ENCODE data around the gene PRKAG3. TPM values are rescaled to one million over a fixed set of nuclear protein-coding genes. Genes with fewer than 3 reads are reported as not detected.
"Not testable (repeated sequence)": the region's sequence is repeated elsewhere in the genome, so short reads cannot be mapped to it uniquely, and the experiment has no call there.

Gene PRKAG3
- total and polyA plus RNA-seq, 7 experiments from 2014 or later: not detected

- POLR2A ChIA-PET: no interaction called here
- ATAC-seq (no peak), DNase-seq (no peak)
- Histone ChIP-seq H3K4me1 (ENCODE audit: control insufficient read depth in 2 of 2, insufficient read depth in 2 of 2, low read length in 2 of 2) (no peaks in the 10 kb centered on the region), H3K9me3 (ENCODE audit: control insufficient read depth in 2 of 3, low read length in 3 of 3) (no peaks in the 10 kb centered on the region), H3K36me3 (ENCODE audit: control insufficient read depth in 2 of 3, insufficient read depth in 3 of 3, low read length in 3 of 3) (no peaks in the 10 kb centered on the region), H3K27ac (ENCODE audit: low read depth, low read length) (no peak overlapping the region), H3K27me3 (ENCODE audit: control insufficient read depth in 2 of 2, insufficient read depth in 2 of 2, low read length in 2 of 2) (peaks cover 5% of the 10 kb centered on the region in 2 donors), H3K4me3 (ENCODE audit: low read length) (no peak overlapping the region)
- H3K4me1 Mint-ChIP-seq: peaks cover 0 to 11% (median 3%) of the 10 kb centered on the region in 7 donors
- H3K36me3 Mint-ChIP-seq: peaks cover 0 to 4% (median 0%) of the 10 kb centered on the region in 5 donors
- CTCF ChIA-PET: interaction anchor here (0.6 to 4.7 kb wide), 4 partner anchors 47 to 887 kb away, joined by 4 to 39 read pairs (median 6); no protein-coding TSS in a partner anchor
- H3K4me3 Mint-ChIP-seq: no peak overlapping the region
- peaks cover 0 to 4% (median 0%) of the 10 kb centered on the region in 11 donors for H3K9me3 Mint-ChIP-seq
- H3K27me3 Mint-ChIP-seq: peaks cover 39 to 52% (median 46%) of the 10 kb centered on the region in 5 donors
- intact Hi-C loops (cut with micrococcal nuclease): no loop called here
- H3K27ac Mint-ChIP-seq: no peak overlapping the region
These were observed 19.2 kb upstream of the PRKAG3 start for GRCh38 chr2:218850796-218851195.

GRCh38 chr2:218849721-218850120, 18.1 kb upstream of the PRKAG3 start:
- ChIA-PET POLR2A (no interaction called here), CTCF (interaction anchor here (0.7 to 4.7 kb wide), 2 partner anchors 49 to 515 kb away, joined by 3 to 39 read pairs; no protein-coding TSS in a partner anchor)
- intact Hi-C loops (cut with micrococcal nuclease): loop anchor here in 1 of 2 donors (5.0 to 10.0 kb wide), 2 partner anchors 545 to 662 kb away; no protein-coding TSS in a partner anchor

GRCh38 chr2:218846963-218847362, 15.4 kb upstream of the PRKAG3 start:
- H3K4me1 Mint-ChIP-seq; H3K36me3 ChIP-seq (ENCODE audit: control insufficient read depth in 2 of 3, insufficient read depth in 3 of 3, low read length in 3 of 3); H3K27ac ChIP-seq (ENCODE audit: low read depth, low read length); DNase-seq; H3K4me3 Mint-ChIP-seq; H3K27me3 ChIP-seq (ENCODE audit: control insufficient read depth in 2 of 2, insufficient read depth in 2 of 2, low read length in 2 of 2); ATAC-seq; H3K4me1 ChIP-seq (ENCODE audit: control insufficient read depth in 2 of 2, insufficient read depth in 2 of 2, low read length in 2 of 2); H3K36me3 Mint-ChIP-seq; H3K4me3 ChIP-seq (ENCODE audit: low read length); H3K27ac Mint-ChIP-seq; H3K9me3 ChIP-seq (ENCODE audit: control insufficient read depth in 2 of 3, low read length in 3 of 3): not testable (repeated sequence)
- H3K9me3 Mint-ChIP-seq: peaks cover 0 to 23% (median 4%) of the 10 kb centered on the region in 11 donors
- ChIA-PET POLR2A (interaction anchor here (0.7 to 1.2 kb wide), 2 partner anchors 17 to 51 kb away, joined by 7 read pairs; no protein-coding TSS in a partner anchor), CTCF (interaction anchor here (0.6 to 1.0 kb wide), 8 partner anchors 17 to 315 kb away, joined by 3 to 6 read pairs (median 3); partner anchors contain the start of genes BCS1L and ZNF142)
- peaks cover 16 to 36% (median 28%) of the 10 kb centered on the region in 5 donors for H3K27me3 Mint-ChIP-seq
- intact Hi-C loops (cut with micrococcal nuclease): loop anchor here (1.0 to 10.0 kb wide), 12 partner anchors 119 to 660 kb away; partner anchors contain the start of genes BCS1L (in 2 of the 2), TTLL4 (in 2 of the 2), ZNF142 (in 2 of the 2) and AAMP (in 1 of the 2)

More at GRCh38 chr2:218849721-218850120, 18.1 kb upstream of the PRKAG3 start:
- H3K27me3 Mint-ChIP-seq: peaks cover 30 to 41% (median 37%) of the 10 kb centered on the region in 5 donors
- no peak for DNase-seq
- Histone ChIP-seq H3K36me3 (ENCODE audit: control insufficient read depth in 2 of 3, insufficient read depth in 3 of 3, low read length in 3 of 3) (no peaks in the 10 kb centered on the region), H3K27ac (ENCODE audit: low read depth, low read length) (no peak overlapping the region), H3K9me3 (ENCODE audit: control insufficient read depth in 2 of 3, low read length in 3 of 3) (no peaks in the 10 kb centered on the region), H3K27me3 (ENCODE audit: control insufficient read depth in 2 of 2, insufficient read depth in 2 of 2, low read length in 2 of 2) (peaks cover 0 to 5% of the 10 kb centered on the region in 2 donors), H3K4me1 (ENCODE audit: control insufficient read depth in 2 of 2, insufficient read depth in 2 of 2, low read length in 2 of 2) (no peaks in the 10 kb centered on the region), H3K4me3 (ENCODE audit: low read length) (no peak overlapping the region)
- H3K4me1 Mint-ChIP-seq: peaks cover 0 to 11% (median 3%) of the 10 kb centered on the region in 7 donors
- H3K9me3 Mint-ChIP-seq: peaks cover 0 to 8% (median 0%) of the 10 kb centered on the region in 11 donors
- no peak overlapping the region for H3K27ac Mint-ChIP-seq
- peaks cover 0 to 4% (median 0%) of the 10 kb centered on the region in 5 donors for H3K36me3 Mint-ChIP-seq
- no peak overlapping the region for H3K4me3 Mint-ChIP-seq
- ATAC-seq: no peak

GRCh38 chr2:218844334-218844733, 12.7 kb upstream of the PRKAG3 start:
- H3K4me3 ChIP-seq (ENCODE audit: low read length); H3K4me3 Mint-ChIP-seq; H3K36me3 Mint-ChIP-seq; ATAC-seq; H3K36me3 ChIP-seq (ENCODE audit: control insufficient read depth in 2 of 3, insufficient read depth in 3 of 3, low read length in 3 of 3); H3K4me1 ChIP-seq (ENCODE audit: control insufficient read depth in 2 of 2, insufficient read depth in 2 of 2, low read length in 2 of 2); DNase-seq; CTCF ChIA-PET; H3K9me3 ChIP-seq (ENCODE audit: control insufficient read depth in 2 of 3, low read length in 3 of 3); H3K27ac ChIP-seq (ENCODE audit: low read depth, low read length); POLR2A ChIA-PET; H3K4me1 Mint-ChIP-seq; H3K27me3 ChIP-seq (ENCODE audit: control insufficient read depth in 2 of 2, insufficient read depth in 2 of 2, low read length in 2 of 2): not testable (repeated sequence)
- Mint-ChIP-seq H3K9me3 (peaks cover 0 to 28% (median 5%) of the 10 kb centered on the region in 11 donors), H3K27ac (peak overlapping the region in 2 of 9 donors; percentile 2 to 9), H3K27me3 (peaks cover 20 to 38% (median 31%) of the 10 kb centered on the region in 5 donors)
- intact Hi-C loops (cut with micrococcal nuclease): loop anchor here in 1 of 2 donors (10.0 kb wide), 1 partner anchor 540 kb away; no protein-coding TSS in a partner anchor

- no peak for ATAC-seq
- H3K27me3 Mint-ChIP-seq: peaks cover 47 to 71% (median 55%) of the 10 kb centered on the region in 5 donors
- Histone ChIP-seq H3K27me3 (ENCODE audit: control insufficient read depth in 2 of 2, insufficient read depth in 2 of 2, low read length in 2 of 2) (no peaks in the 10 kb centered on the region), H3K9me3 (ENCODE audit: control insufficient read depth in 2 of 3, low read length in 3 of 3) (peaks cover 0 to 7% (median 0%) of the 10 kb centered on the region in 3 experiments), H3K4me3 (ENCODE audit: low read length) (no peak overlapping the region), H3K4me1 (ENCODE audit: control insufficient read depth in 2 of 2, insufficient read depth in 2 of 2, low read length in 2 of 2) (no peaks in the 10 kb centered on the region), H3K36me3 (ENCODE audit: control insufficient read depth in 2 of 3, insufficient read depth in 3 of 3, low read length in 3 of 3) (no peaks in the 10 kb centered on the region), H3K27ac (ENCODE audit: low read depth, low read length) (no peak overlapping the region)
- no peak overlapping the region for H3K27ac Mint-ChIP-seq
- peaks cover 0 to 1% (median 0%) of the 10 kb centered on the region in 7 donors for H3K4me1 Mint-ChIP-seq
- H3K4me3 Mint-ChIP-seq: no peak overlapping the region
- H3K9me3 Mint-ChIP-seq: peaks cover 0 to 44% (median 16%) of the 10 kb centered on the region in 11 donors
- peaks cover 0 to 15% (median 4%) of the 10 kb centered on the region in 5 donors for H3K36me3 Mint-ChIP-seq
- ChIA-PET POLR2A (no interaction called here), CTCF (interaction anchor here (0.6 kb wide), 1 partner anchor 57 kb away, joined by 3 read pairs; no protein-coding TSS in a partner anchor)
- intact Hi-C loops (cut with micrococcal nuclease): loop anchor here in 1 of 2 donors (10.0 kb wide), 1 partner anchor 535 kb away; no protein-coding TSS in a partner anchor
- no peak for DNase-seq
These were observed 8.3 kb upstream of the PRKAG3 start for GRCh38 chr2:218839888-218840287.

GRCh38 chr2:218839430-218839829, 7.8 kb upstream of the PRKAG3 start:
- ATAC-seq: no peak
- Mint-ChIP-seq H3K4me1 (peaks cover 0 to 1% (median 0%) of the 10 kb centered on the region in 7 donors), H3K36me3 (peaks cover 0 to 14% (median 4%) of the 10 kb centered on the region in 5 donors), H3K27ac (no peak overlapping the region), H3K27me3 (peaks cover 48 to 71% (median 54%) of the 10 kb centered on the region in 5 donors), H3K4me3 (no peak overlapping the region), H3K9me3 (peaks cover 0 to 42% (median 16%) of the 10 kb centered on the region in 11 donors)
- ChIA-PET POLR2A (interaction anchor here (0.6 kb wide), 1 partner anchor 186 kb away, joined by 3 read pairs; no protein-coding TSS in a partner anchor), CTCF (no interaction called here)
- Histone ChIP-seq H3K4me3 (ENCODE audit: low read length) (no peak overlapping the region), H3K4me1 (ENCODE audit: control insufficient read depth in 2 of 2, insufficient read depth in 2 of 2, low read length in 2 of 2) (no peaks in the 10 kb centered on the region), H3K36me3 (ENCODE audit: control insufficient read depth in 2 of 3, insufficient read depth in 3 of 3, low read length in 3 of 3) (no peaks in the 10 kb centered on the region), H3K9me3 (ENCODE audit: control insufficient read depth in 2 of 3, low read length in 3 of 3) (peaks cover 0 to 7% (median 0%) of the 10 kb centered on the region in 3 experiments), H3K27ac (ENCODE audit: low read depth, low read length) (no peak overlapping the region), H3K27me3 (ENCODE audit: control insufficient read depth in 2 of 2, insufficient read depth in 2 of 2, low read length in 2 of 2) (no peaks in the 10 kb centered on the region)
- DNase-seq: no peak
- intact Hi-C loops (cut with micrococcal nuclease): no loop called here

Data from naive thymus-derived CD4-positive, alpha-beta T cell (primary cell).